GM12872 (cell line): ENCODE data around the gene FUT6.

Source experiments
- TF ChIP-seq, protein P1 (sequence below): IDR thresholded peaks from 3 replicates; pipeline ENCODE4 v1.5.1; 2011; ENCODE audit warnings: low read depth, mild to moderate bottlenecking, low read length, moderate library complexity; ENCODE audit not compliant: insufficient read depth

The FUT6 gene, protein sequence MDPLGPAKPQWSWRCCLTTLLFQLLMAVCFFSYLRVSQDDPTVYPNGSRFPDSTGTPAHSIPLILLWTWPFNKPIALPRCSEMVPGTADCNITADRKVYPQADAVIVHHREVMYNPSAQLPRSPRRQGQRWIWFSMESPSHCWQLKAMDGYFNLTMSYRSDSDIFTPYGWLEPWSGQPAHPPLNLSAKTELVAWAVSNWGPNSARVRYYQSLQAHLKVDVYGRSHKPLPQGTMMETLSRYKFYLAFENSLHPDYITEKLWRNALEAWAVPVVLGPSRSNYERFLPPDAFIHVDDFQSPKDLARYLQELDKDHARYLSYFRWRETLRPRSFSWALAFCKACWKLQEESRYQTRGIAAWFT

DNA sequence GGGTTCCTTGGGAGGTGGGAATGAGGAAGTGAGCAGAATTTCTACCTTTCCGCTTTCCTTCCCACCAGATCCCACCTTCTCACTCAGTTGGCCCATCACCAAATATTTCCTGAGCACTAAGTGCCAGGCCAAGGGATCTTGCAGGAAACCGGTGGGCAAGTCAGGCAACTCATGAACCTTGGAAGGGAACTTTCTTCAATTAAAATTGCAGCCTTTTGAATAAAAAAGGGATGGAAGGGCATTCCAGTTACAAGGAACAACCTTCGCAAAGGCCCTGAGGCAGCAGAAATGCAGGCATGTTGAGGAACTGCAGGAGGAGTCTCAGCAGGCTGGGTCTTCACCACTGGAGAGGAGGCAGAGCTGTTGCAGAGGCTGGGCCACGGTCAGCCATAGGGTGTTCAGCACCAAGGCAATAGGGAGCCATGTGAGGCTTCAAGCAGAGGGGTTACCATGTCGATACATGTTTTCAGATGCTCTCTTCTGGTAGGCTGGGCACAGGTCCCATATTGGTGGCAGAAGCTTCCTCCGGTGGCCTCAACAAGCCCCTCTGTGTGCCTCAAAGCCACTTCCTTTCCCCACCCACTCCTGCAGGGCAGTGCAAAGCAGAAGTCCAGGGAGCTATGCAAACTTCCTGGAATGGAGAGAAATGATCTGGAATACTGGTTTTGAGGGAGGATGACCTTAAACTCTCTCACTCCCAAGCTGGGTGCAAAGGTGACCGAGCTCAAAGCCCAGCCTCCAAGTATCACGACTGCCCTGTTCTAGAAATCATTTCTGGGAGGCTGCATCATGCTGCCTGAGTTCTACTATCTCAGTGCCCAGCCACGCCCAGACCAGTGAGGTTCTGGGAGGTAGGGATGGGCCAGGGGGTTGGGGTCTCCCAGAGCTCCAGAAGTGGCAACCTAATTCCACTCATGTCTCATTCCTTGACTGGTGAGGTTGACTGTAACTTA is at the start of gene FUT6:
TSS of gene FUT6 (minus strand) at position 638 of the 953 bp plus-strand sequence. CDS start 7,135 bp downstream, outside the sequence.
- TF ChIP-seq, protein P1, sequence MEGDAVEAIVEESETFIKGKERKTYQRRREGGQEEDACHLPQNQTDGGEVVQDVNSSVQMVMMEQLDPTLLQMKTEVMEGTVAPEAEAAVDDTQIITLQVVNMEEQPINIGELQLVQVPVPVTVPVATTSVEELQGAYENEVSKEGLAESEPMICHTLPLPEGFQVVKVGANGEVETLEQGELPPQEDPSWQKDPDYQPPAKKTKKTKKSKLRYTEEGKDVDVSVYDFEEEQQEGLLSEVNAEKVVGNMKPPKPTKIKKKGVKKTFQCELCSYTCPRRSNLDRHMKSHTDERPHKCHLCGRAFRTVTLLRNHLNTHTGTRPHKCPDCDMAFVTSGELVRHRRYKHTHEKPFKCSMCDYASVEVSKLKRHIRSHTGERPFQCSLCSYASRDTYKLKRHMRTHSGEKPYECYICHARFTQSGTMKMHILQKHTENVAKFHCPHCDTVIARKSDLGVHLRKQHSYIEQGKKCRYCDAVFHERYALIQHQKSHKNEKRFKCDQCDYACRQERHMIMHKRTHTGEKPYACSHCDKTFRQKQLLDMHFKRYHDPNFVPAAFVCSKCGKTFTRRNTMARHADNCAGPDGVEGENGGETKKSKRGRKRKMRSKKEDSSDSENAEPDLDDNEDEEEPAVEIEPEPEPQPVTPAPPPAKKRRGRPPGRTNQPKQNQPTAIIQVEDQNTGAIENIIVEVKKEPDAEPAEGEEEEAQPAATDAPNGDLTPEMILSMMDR, result no peak

DNA sequence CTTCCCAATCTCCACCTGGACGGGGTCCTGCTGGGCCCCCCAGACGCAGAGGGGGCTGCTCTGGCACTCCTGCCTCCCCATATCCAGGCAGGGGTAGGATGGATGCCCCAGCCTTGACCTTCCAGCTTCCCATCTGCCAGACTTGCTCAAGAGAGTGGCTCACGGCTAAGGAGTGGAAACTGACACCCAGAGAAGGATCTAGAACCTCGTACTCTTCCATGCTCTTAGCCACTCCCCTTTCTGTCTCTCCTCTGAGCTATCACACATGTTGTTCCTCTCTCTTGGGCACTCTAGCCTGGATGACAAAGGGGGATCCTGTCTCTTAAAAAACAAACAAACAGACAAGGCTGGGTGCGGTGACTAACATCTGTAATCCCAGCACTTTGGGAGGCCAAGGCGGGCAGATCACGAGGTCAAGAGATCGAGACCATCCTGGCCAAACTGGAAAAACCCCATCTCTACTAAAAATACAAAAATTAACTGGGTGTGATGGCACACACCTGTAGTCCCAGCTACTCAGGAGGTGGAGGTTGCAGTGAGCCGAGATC is 43.0 kb upstream of the FUT6 start:
- TF ChIP-seq, protein P1, result no peak

DNA sequence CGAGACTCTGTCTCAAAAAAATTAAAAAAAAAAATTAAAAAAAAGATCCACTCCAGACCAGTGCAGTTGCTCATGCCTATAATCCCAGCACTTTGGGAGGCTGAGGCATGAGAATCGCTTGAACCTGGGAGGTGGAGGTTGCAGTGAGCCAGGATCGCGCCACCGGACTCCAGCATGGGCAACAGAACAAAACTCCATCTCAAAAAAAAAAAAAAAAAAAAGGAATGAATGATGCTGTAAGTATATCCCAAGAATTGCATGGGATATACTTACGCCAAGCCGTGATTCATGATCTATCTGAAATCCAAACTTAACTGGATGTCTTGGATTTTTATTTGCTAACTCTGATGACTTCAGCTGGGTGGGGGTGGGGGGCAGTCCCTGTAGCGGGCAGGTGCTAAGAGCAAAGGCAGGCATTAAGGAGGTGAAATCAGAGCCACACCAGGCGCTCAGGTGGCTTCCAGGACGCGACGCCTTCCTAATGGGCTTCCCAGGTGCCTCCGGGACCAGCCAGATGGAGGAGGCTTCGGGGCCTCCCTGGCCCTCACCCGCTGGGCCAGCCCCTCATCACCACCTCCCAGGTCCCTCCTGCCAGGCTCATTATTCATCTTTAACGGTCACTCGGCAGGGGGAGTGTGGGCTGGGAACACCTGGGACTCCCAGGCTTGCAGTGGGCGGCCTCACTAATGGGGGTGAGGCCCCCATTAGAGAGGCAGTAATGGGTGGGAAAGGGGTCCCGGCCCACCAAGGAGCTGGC is 42.2 kb upstream of the FUT6 start:
- TF ChIP-seq, protein P1, result no peak

DNA sequence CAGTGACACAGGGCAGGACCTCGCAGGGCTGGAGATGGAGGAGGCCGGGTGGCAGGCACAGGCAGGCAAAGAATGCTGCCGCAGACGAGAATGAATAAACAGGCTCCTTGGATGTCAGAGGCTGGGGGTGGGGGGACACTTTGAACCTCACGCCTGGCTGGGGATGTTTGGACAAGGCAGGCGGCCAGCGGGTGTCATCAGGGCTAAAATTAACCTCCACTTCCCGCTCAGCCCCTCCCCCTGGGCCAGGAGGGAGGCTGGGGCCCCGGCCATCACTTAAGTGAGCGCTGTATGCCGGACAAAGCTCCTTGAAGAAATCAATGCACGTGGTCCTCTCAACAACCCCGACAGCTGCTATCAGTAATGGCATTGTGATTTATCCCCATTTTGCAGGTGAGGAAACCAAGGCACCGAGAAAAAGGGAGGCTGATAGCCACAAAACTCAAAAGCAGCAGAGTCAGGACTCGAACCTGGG is 41.1 kb upstream of the FUT6 start:
- TF ChIP-seq, protein P1, result no peak

DNA sequence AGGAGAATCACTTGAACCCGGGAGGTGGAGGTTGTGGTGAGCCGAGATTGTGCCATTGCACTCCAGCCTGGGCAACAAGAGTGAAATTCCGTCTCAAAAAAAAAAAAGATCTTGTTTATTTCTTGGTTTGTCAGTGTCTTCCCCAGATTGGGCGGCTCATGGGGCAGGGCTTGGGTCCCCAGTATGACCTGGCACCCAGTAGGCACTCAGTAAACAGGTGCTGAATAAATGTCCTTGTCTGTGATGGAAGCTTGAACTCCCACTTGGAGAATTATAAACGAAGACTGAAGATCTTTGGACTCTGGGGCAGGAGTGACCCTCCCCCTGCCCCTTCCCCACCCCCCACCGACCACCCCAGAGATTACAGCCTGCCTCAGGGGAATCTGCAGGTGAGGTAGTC is 40.7 kb upstream of the FUT6 start:
- TF ChIP-seq, protein P1, result no peak

DNA sequence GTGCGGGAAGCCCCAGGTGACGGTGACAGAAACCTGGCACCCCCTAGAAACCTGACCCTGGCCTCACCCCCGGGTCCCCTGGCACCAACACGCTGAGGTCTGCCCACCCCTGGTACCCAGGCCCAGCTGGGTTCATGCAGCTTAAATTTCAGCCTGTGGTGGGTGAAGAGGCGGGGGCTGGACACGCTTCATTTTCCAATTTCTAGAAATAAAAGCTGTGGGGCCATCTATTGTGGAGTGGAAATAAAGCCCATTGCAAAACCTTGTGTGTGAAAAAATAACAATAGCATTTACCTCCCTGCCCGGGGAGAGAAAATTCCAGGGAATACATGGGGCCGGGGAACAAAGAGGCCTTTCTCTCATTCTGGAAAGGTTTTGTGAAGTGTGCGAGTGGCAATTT is 38.4 kb upstream of the FUT6 start:
- TF ChIP-seq, protein P1, result no peak

DNA sequence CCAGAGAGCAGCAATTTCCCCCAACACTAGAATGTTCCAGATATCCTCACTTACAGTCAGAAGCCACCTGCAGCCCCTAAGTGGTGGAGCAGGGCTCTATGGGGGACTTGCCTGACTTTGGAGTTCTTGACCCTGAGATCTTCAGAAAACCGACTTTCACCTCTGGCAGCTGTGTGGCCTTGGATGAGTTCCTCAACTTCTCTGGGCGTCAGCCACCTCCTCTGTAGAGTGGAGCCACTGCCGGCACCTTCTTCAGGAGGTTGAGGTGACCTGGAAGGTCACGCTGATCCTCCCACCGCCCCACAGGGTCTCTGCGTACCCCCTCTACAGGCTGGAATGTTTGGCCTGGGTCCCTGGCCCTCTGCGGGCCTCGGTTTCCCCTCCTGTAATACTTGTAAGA is 37.9 kb upstream of the FUT6 start:
- TF ChIP-seq, protein P1, result no peak
